NCI-H526 (cell line): ENCODE data around the gene ESPNL.

Experiments used
- DNase-seq, 2 experiments: peaks; one replicate each; lab custom pipeline; 2025; lab: John Stamatoyannopoulos, UW

Gene ESPNL

GRCh38 chr2:238097988-238098871 is 1.9 kb upstream of the ESPNL start:
- DNase-seq, result peak; percentile 64 to 90

GRCh38 chr2:238098901-238099713 is 1.0 kb upstream of the ESPNL start:
- DNase-seq, result peak in 1 of 2 experiments; percentile 59

- no peak for DNase-seq
Measured at GRCh38 chr2:238099714-238100048, 459 bp upstream of the ESPNL start.

GRCh38 chr2:238100821-238101771 is 956 bp downstream of the ESPNL start:
- DNase-seq, result no peak

- DNase-seq, result no peak
Measured at GRCh38 chr2:238101891-238102841, 2.0 kb downstream of the ESPNL start.

- no peak for DNase-seq
Measured at GRCh38 chr2:238102865-238103264, 2.7 kb downstream of the ESPNL start.

- no peak for DNase-seq
Measured at GRCh38 chr2:238103465-238104225, 3.5 kb downstream of the ESPNL start.

- DNase-seq, result no peak
Measured at GRCh38 chr2:238104226-238104690, 4.1 kb downstream of the ESPNL start.

GRCh38 chr2:238104691-238105371 is 4.7 kb downstream of the ESPNL start:
- no peak for DNase-seq

- DNase-seq, result no peak
Measured at GRCh38 chr2:238105506-238106338, 5.6 kb downstream of the ESPNL start.

- DNase-seq, result no peak
Measured at GRCh38 chr2:238106339-238106697, 6.2 kb downstream of the ESPNL start.

GRCh38 chr2:238106698-238107524 is 6.8 kb downstream of the ESPNL start:
- peak in 1 of 2 experiments; percentile 74 for DNase-seq

GRCh38 chr2:238107525-238108422 is 7.6 kb downstream of the ESPNL start:
- DNase-seq, result no peak

GRCh38 chr2:238108423-238109183 is 8.5 kb downstream of the ESPNL start:
- peak in 1 of 2 experiments; percentile 51 for DNase-seq

- no peak for DNase-seq
Measured at GRCh38 chr2:238113611-238114010, 13.5 kb downstream of the ESPNL start.
